Renal cortical epithelial cell (primary cell): ENCODE results near the gene PCDHGB4. TPM values are rescaled to one million over a fixed set of nuclear protein-coding genes. Genes with fewer than 3 reads are reported as not detected.
"Not testable (repeated sequence)": the region's sequence is repeated elsewhere in the genome, so short reads cannot be mapped to it uniquely, and the experiment has no call there.

ENCODE experiments used
- DNase-seq: peaks from one replicate; pipeline ENCODE4 v3.0.0-alpha.2; 2011; ENCODE audit warnings: low read depth
- total RNA-seq: library from RNA; depleted of rRNA; stranded (reverse); fragments of >200 nt; gene quantifications from 2 replicates; pipeline ENCODE4 v1.2.3, GENCODE V29; 2014

Gene PCDHGB4
- total RNA-seq, 1 donor from 2014 or later: 12.5 TPM

DNA sequence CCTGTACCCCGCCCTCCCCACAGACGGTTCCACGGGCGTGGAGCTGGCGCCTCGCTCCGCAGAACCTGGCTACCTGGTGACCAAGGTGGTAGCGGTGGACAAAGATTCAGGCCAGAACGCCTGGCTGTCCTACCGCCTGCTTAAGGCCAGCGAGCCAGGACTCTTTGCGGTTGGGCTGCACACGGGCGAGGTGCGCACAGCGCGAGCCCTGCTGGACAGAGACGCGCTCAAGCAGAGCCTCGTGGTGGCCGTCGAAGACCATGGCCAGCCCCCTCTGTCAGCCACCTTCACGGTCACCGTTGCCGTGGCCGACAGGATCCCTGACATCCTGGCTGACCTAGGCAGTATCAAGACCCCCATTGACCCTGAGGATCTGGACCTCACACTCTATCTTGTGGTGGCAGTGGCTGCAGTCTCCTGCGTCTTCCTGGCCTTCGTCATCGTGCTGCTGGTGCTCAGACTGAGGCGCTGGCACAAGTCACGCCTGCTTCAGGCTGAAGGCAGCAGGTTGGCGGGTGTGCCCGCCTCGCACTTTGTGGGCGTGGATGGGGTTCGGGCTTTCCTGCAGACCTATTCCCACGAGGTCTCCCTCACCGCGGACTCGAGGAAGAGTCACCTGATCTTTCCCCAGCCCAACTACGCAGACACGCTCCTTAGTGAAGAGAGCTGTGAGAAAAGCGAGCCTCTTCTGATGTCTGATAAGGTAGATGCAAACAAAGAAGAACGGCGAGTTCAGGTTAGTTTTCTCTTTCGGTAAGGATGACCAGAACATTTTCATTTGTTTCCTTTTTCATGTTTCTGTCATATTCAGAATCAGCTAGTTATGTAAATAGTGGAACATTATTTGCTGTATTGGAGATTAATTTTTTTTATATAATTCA lies 21.2 kb upstream of the PCDHGB4 start:
- DNase-seq: no peak

DNA sequence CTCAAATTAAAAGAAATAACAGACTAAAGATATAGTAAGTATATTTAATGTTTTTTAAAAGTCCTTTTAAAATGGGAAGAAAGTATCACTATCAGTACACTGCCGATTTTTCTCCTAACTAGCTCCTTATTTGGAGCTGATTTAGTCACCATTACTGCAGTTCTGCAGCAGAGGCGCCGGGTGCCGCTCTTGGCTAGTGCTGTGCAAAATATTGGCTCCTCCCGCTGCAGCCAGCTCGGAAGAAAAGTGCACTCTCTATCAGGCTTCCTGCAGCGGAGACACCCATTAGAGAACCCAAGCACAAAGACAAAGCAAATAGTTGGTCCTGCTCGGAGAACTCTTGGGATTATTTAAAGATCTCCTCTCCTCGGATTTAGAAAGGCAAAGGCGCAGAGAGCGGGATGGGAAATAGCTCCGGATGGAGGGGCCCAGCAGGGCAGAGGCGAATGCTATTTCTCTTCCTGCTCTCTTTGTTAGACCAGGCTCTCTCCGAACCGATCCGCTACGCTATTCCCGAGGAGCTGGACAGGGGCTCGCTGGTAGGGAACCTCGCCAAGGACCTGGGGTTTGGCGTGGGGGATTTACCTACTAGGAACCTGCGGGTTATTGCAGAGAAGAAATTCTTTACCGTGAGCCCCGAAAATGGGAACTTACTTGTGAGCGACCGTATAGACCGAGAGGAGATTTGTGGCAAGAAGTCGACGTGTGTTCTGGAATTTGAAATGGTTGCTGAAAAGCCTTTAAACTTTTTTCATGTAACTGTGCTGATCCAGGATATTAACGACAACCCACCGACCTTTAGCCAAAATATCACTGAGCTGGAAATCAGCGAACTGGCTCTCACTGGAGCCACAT lies 17.3 kb upstream of the PCDHGB4 start, which contains the start of gene PCDHGB3:
Gene PCDHGB3, plus strand, starts transcription at position 249 of the 855 bp plus-strand sequence. Its CDS starts 153 bp downstream, at position 402.
- DNase-seq: peak; percentile 7

DNA sequence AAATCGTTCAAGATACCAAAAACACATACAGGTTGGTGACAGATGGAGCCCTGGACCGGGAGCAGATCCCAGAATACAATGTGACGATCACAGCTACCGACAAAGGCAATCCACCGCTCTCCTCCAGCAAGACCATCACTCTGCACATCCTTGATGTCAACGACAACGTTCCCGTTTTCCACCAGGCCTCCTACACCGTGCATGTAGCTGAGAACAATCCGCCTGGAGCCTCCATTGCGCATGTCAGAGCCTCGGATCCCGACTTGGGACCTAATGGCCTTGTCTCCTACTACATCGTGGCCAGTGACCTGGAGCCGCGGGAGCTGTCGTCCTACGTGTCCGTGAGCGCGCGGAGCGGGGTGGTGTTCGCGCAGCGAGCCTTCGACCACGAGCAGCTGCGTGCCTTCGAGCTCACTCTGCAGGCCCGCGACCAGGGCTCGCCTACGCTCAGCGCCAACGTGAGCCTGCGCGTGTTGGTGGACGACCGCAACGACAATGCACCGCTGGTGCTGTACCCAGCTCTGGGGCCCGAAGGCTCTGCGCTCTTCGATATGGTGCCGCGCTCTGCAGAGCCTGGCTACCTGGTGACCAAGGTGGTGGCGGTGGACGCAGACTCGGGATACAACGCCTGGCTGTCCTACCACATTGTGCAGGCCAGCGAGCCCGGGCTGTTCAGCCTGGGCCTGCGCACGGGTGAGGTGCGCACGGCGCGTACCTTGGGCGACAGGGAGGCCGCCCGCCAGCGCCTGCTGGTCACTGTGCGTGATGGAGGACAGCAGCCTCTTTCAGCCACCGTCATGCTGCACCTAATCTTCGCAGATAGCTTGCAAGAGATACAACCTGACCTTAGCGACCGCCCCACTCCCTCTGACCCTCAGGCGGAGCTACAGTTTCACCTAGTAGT lies 15.7 kb upstream of the PCDHGB4 start:
- no peak for DNase-seq

DNA sequence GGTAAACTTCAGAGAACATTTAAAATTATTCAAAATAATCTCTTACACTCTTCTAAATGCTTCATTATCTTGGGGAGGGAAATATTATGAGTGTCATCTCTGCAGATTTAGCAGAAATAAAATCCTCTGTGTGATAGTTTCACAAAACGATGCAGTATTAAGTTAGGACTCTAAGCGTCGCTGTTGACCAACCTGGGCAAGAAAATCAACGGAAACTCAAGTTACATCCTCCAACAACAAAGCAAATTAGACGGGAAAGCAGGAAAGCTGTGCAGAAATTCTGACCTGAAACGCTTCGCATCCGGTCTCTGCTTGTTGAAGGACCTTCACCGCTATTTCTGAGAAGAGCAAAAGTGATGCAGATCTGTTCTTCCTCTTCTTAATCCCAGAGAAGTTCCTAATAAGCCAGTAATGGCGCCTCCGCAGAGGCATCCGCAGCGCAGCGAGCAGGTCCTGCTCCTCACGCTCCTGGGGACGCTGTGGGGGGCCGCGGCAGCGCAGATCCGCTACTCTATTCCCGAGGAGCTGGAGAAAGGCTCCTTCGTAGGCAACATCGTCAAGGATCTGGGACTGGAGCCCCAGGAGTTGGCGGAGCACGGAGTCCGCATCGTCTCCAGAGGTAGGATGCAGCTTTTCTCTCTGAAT lies 13.7 kb upstream of the PCDHGB4 start, which contains the start of gene PCDHGA6:
Gene PCDHGA6, plus strand, starts transcription at position 219 of the 645 bp plus-strand sequence. Its CDS starts 193 bp downstream, at position 412.
- DNase-seq: peak; percentile 15

DNA sequence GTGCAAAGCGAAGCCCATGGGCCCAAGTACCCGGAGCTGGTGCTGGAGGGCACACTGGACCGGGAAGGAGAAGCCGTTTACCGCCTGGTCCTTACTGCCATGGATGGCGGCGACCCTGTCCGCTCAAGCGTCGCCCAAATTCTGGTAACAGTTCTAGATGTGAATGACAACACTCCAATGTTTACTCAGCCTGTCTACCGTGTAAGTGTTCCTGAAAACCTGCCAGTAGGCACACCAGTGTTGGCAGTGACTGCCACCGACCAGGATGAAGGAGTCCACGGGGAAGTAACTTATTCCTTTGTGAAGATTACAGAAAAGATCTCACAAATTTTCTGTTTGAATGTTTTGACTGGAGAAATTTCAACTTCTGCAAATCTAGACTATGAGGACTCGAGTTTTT lies 12.9 kb upstream of the PCDHGB4 start:
- DNase-seq: no peak

DNA sequence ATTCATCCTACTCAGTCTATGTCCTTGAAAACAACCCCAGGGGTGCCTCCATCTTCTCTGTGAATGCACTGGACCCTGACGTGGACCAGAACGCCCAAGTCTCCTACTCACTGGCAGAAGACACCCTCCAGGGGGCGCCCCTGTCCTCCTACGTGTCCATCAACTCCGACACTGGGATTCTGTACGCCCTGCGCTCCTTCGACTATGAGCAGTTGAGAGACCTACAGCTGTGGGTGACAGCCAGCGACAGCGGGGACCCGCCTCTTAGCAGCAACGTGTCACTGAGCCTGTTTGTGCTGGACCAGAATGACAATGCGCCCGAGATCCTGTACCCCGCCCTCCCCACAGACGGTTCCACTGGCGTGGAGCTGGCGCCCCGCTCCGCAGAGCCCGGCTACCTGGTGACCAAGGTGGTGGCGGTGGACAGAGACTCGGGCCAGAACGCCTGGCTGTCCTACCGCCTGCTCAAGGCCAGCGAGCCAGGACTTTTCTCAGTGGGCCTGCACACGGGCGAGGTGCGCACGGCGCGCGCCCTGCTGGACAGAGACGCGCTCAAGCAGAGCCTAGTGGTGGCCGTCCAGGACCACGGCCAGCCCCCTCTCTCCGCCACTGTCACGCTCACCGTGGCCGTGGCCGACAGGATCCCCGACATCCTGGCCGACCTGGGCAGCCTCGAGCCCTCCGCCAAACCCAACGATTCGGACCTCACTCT lies 11.9 kb upstream of the PCDHGB4 start:
- not testable (repeated sequence) for DNase-seq

DNA sequence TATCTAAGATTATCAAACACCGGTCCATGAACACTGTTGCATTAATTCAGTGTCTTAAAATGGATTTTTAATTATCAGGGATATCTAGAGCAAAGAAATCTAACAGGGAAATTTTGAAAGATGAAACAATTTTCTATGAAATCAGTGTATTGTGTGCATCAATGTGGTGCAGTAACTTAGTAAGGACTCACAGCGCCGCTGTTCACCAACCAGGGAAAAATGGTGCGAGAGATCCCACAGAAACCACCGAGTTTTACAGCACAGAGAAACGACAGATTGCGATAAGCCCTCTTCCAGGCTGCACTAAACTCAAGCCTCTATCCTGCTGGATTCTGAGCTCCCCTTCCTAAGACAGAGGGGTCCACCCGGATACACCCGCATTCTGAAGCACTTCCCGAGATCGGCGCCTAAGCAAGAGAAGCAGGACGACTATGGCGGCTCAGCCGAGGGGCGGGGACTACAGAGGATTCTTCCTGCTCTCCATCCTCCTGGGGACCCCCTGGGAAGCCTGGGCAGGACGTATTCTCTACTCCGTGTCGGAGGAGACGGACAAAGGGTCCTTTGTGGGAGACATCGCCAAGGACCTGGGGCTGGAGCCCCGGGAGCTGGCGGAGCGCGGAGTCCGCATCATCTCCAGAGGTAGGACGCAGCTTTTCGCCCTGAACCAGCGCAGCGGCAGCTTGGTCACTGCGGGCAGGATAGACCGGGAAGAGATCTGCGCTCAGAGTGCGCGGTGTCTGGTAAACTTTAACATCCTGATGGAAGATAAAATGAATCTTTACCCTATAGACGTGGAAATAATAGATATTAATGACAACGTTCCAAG lies 4.8 kb upstream of the PCDHGB4 start, which contains the start of gene PCDHGA7:
Gene PCDHGA7, plus strand, starts transcription at position 274 of the 826 bp plus-strand sequence. Its CDS starts 158 bp downstream, at position 432.
- peak; percentile 2 for DNase-seq

DNA sequence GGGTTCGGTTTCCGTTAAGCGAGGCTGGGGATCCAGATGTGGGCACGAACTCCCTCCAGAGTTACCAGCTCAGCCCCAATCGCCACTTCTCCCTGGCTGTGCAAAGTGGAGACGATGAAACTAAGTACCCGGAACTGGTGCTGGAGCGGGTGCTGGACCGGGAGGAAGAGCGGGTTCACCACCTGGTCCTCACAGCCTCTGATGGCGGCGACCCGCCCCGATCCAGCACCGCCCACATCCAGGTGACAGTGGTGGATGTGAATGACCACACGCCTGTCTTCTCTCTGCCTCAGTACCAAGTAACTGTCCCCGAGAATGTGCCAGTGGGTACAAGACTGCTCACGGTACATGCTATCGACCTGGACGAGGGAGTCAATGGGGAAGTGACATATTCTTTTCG lies 4.2 kb upstream of the PCDHGB4 start:
- DNase-seq: no peak

DNA sequence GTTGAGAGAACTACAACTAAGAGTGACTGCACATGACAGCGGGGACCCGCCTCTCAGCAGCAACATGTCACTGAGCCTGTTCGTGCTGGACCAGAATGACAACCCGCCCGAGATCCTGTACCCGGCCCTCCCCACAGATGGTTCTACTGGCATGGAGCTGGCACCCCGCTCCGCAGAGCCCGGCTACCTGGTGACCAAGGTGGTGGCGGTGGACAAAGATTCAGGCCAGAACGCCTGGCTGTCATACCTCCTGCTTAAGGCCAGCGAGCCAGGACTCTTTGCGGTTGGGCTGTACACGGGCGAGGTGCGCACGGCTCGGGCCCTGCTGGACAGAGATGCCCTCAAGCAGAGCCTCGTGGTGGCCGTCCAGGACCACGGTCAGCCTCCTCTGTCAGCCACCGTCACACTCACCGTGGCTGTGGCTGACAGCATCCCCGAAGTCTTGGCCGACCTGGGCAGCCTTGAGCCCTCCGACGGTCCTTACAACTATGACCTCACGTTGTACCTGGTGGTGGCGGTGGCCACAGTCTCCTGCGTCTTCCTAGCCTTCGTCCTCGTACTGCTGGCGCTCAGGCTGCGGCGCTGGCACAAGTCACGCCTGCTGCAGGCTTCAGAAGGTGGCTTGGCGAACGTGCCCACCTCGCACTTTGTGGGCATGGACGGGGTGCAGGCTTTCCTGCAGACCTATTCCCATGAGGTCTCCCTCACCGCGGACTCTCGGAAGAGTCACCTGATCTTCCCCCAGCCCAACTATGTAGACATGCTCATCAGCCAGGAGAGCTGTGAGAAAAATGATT lies 2.8 kb upstream of the PCDHGB4 start:
- DNase-seq: no peak

DNA sequence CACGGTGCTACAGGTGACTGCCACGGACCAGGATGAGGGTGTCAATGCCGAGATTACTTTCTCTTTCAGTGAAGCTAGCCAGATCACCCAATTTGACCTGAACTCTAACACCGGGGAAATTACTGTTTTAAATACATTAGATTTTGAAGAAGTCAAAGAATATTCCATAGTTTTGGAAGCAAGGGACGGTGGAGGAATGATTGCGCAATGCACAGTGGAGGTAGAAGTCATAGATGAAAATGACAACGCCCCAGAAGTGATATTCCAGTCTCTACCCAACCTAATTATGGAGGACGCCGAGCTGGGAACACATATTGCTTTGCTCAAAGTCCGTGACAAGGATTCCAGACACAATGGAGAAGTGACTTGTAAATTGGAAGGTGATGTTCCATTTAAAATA lies 1.2 kb downstream of the PCDHGB4 start:
- DNase-seq: no peak

DNA sequence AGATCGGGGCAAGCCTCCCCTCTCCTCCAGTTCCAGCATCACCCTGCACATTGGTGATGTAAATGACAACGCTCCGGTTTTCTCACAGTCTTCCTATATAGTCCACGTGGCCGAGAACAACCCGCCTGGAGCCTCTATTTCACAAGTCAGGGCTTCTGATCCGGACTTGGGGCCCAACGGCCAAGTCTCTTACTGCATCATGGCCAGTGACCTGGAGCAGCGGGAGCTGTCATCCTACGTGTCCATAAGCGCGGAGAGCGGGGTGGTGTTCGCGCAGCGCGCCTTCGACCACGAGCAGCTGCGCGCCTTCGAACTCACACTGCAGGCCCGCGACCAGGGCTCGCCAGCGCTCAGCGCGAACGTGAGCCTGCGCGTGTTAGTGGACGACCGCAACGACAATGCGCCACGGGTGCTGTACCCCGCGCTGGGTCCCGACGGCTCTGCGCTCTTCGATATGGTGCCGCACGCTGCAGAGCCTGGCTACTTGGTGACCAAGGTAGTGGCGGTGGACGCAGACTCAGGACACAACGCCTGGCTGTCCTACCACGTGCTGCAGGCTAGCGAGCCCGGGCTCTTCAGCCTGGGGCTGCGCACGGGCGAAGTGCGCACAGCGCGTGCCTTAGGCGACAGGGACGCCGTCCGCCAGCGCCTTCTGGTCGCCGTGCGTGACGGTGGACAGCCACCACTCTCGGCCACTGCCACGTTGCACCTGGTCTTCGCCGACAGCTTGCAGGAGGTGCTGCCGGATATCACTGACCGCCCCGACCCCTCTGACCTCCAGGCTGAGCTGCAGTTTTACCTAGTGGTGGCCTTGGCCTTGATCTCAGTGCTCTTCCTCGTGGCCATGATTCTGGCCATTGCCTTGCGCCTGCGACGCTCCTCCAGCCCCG lies 1.9 kb downstream of the PCDHGB4 start:
- DNase-seq: no peak

DNA sequence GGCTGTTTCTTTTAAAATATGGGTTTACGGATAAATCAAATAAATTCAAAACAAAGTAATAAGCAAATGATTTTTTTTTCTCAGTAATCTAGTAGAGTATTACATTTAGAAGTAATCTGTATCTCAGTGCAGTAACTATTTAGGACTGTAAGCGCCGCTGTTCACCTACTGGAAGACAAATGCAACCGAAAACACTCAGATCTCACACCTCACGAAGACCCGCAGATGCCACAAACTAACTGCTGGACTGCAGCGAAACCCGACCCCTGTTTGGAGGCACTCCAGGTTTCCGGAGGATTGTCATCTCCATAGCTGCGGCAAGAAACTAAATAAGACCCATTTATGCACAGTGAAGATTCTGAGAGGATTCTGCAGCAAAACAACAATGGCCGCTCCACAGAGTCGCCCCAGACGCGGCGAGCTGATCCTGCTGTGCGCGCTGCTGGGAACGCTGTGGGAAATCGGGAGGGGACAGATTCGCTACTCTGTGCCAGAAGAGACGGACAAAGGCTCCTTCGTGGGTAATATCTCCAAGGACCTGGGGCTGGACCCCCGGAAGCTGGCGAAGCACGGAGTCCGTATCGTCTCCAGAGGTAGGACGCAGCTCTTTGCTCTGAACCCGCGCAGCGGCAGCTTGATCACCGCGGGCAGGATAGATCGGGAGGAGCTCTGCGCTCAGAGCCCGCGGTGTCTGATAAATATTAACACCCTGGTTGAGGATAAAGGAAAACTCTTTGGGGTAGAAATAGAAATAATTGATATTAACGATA lies 5.1 kb downstream of the PCDHGB4 start, which contains the start of gene PCDHGA8:
Gene PCDHGA8, plus strand, starts transcription at position 205 of the 770 bp plus-strand sequence. Its CDS starts 181 bp downstream, at position 386.
- no peak for DNase-seq

DNA sequence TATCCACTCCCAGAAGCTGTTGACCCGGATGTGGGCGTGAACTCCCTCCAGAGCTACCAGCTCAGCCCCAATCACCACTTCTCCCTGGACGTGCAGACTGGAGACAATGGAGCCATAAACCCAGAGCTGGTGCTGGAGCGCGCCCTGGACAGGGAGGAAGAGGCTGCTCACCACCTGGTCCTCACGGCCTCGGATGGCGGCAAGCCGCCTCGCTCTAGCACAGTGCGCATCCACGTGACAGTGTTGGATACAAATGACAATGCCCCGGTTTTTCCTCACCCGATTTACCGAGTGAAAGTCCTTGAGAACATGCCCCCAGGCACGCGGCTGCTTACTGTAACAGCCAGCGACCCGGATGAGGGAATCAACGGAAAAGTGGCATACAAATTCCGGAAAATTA lies 5.8 kb downstream of the PCDHGB4 start:
- no peak for DNase-seq

DNA sequence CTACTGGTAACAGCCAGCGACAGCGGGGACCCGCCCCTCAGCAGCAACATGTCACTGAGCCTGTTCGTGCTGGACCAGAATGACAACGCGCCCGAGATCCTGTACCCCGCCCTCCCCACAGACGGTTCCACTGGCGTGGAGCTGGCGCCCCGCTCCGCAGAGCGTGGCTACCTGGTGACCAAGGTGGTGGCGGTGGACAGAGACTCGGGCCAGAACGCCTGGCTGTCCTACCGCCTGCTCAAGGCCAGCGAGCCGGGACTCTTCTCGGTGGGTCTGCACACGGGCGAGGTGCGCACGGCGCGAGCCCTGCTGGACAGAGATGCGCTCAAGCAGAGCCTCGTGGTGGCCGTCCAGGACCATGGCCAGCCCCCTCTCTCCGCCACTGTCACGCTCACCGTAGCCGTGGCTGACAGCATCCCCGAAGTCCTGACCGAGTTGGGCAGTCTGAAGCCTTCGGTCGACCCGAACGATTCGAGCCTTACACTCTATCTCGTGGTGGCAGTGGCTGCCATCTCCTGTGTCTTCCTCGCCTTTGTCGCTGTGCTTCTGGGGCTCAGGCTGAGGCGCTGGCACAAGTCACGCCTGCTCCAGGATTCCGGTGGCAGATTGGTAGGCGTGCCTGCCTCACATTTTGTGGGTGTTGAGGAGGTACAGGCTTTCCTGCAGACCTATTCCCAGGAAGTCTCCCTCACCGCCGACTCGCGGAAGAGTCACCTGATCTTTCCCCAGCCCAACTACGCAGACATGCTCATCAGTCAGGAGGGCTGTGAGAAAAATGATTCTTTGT lies 7.1 kb downstream of the PCDHGB4 start:
- DNase-seq: not testable (repeated sequence)

DNA sequence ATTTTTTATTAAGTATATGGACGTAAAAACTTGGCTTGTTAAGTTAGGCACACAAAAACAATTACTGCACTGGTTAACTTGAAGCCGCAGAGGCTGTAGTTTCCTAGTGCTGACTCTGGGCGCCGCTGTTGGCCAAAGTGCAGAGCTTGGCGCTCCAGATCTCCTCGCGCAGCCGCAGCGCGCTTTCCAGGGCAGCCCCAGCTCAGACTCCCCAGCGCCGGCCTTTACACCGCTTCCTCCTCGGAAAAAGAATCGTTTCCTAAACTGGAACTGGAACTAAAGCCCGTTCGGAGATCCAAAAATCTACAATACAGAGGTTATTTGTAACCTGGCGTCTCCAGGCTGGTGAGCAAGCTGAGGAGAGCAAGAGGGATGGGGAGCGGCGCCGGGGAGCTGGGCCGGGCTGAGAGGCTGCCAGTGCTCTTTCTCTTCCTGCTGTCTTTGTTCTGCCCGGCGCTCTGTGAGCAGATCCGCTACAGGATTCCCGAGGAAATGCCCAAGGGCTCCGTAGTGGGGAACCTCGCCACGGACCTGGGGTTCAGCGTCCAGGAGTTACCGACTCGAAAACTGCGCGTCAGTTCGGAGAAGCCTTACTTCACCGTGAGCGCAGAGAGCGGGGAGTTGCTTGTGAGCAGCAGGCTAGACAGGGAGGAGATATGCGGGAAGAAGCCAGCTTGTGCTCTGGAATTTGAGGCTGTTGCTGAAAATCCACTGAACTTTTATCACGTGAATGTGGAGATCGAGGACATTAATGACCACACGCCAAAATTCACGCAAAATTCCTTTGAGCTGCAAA lies 10.5 kb downstream of the PCDHGB4 start, which contains the start of gene PCDHGB5:
Gene PCDHGB5, plus strand, starts transcription at position 192 of the 796 bp plus-strand sequence. Its CDS starts 181 bp downstream, at position 373.
- DNase-seq: peak; percentile 27
